NCI-H2029 (cell line): ENCODE measurements around the gene TOP2A.

Experiments
- DNase-seq: peaks from one replicate; lab custom pipeline; 2025; lab: John Stamatoyannopoulos, UW

Gene TOP2A

GRCh38 chr17:40417609-40418427, at the start of gene TOP2A:
TSS of gene TOP2A (minus strand) at chr17:40417896. CDS start at chr17:40417791, 105 bp downstream.
- DNase-seq: peak; percentile 100

- no peak for DNase-seq
Observed at GRCh38 chr17:40467281-40467867, 49.7 kb upstream of the TOP2A start.

- no peak for DNase-seq
Observed at GRCh38 chr17:40466298-40466971, 48.7 kb upstream of the TOP2A start.

- DNase-seq: no peak
Observed at GRCh38 chr17:40464392-40464855, 46.7 kb upstream of the TOP2A start.

GRCh38 chr17:40463122-40463550, 45.4 kb upstream of the TOP2A start:
- no peak for DNase-seq

- no peak for DNase-seq
Observed at GRCh38 chr17:40462343-40463121, 44.8 kb upstream of the TOP2A start.

- DNase-seq: no peak
Observed at GRCh38 chr17:40461732-40462342, 44.1 kb upstream of the TOP2A start.

GRCh38 chr17:40460968-40461731, 43.5 kb upstream of the TOP2A start:
- DNase-seq: no peak

- DNase-seq: no peak
Observed at GRCh38 chr17:40460604-40460967, 42.9 kb upstream of the TOP2A start.

- DNase-seq: no peak
Observed at GRCh38 chr17:40459636-40460603, 42.2 kb upstream of the TOP2A start.

GRCh38 chr17:40458851-40459482, 41.3 kb upstream of the TOP2A start:
- no peak for DNase-seq

- no peak for DNase-seq
Observed at GRCh38 chr17:40457964-40458791, 40.5 kb upstream of the TOP2A start.

- DNase-seq: no peak
Observed at GRCh38 chr17:40457369-40457768, 39.7 kb upstream of the TOP2A start.

GRCh38 chr17:40456396-40456951, 38.8 kb upstream of the TOP2A start:
- no peak for DNase-seq

- DNase-seq: no peak
Observed at GRCh38 chr17:40454613-40454995, 36.9 kb upstream of the TOP2A start.

GRCh38 chr17:40453881-40454612, 36.4 kb upstream of the TOP2A start:
- no peak for DNase-seq

- no peak for DNase-seq
Observed at GRCh38 chr17:40452921-40453378, 35.3 kb upstream of the TOP2A start.
